HS-27A (cell line): ENCODE measurements around the gene SLC25A48.

Experiments used
- DNase-seq: peaks from one replicate; pipeline ENCODE4 v3.0.0-alpha.2; 2012; ENCODE audit warnings: low read depth, missing footprints

The SLC25A48 gene

GRCh38 chr5:135930029-135930948, 95.8 kb downstream of the SLC25A48 start:
- DNase-seq = no peak

- DNase-seq = no peak
Observed at GRCh38 chr5:135930949-135931295, 96.5 kb downstream of the SLC25A48 start.

GRCh38 chr5:135934939-135935338, 100.5 kb downstream of the SLC25A48 start:
- no peak for DNase-seq

GRCh38 chr5:135937245-135937911, 102.9 kb downstream of the SLC25A48 start:
- DNase-seq = no peak
